K562 (cell line): ENCODE measurements around the gene NR1H2. TPM values are rescaled to one million over a fixed set of nuclear protein-coding genes. Genes with fewer than 3 reads are reported as not detected.
A peak's percentile ranks its signal among the peaks of the same experiment; 100 is the strongest.

Experiments
- ARID1B ChIP-seq: fragments of 450-650 bp; IDR thresholded peaks from 2 replicates; pipeline ENCODE4 v1.6.1; 2016; ENCODE audit warnings: antibody characterized with exemption, mild to moderate bottlenecking, inconsistent platforms
- BCL6 ChIP-seq: fragments of 250-450 bp; sonication (Bioruptor Pico); IDR thresholded peaks from 2 replicates; pipeline ENCODE4 v1.4.0; 2020
- DACH1 ChIP-seq: fragments of 450-650 bp; IDR thresholded peaks from 2 replicates; pipeline ENCODE4 v1.6.1; 2018; ENCODE audit not compliant: partially characterized antibody
- E2F6 ChIP-seq, 2 experiments: IDR thresholded peaks; 2 replicates each; pipeline ENCODE4 v1.6.1; 2011; ENCODE audit warnings: borderline replicate concordance in 1 of 2, control low read depth in 1 of 2, low read depth in 1 of 2, low read length in 1 of 2, mild to moderate bottlenecking in 1 of 2, mixed read lengths in 1 of 2, moderate library complexity in 1 of 2; ENCODE audit not compliant: insufficient read depth in 1 of 2, insufficient read length in 1 of 2, poor library complexity in 1 of 2, severe bottlenecking in 1 of 2; ENCODE audit errors: extremely low read depth in 1 of 2
- GTF2F1 ChIP-seq: IDR thresholded peaks from 2 replicates; pipeline ENCODE4 v1.6.1; 2011; ENCODE audit warnings: low read depth, low read length, improper control_type of control experiment
- HDGF ChIP-seq: fragments of 450-650 bp; IDR thresholded peaks from 2 replicates; pipeline ENCODE4 v1.6.1; 2016
- KDM2B ChIP-seq: fragments of 250-450 bp; sonication (Bioruptor Pico); IDR thresholded peaks from 2 replicates; pipeline ENCODE4 v1.8.0; 2021; ENCODE audit warnings: mild to moderate bottlenecking, moderate library complexity
- KLF10 ChIP-seq: fragments of 250-450 bp; sonication (Bioruptor Pico); IDR thresholded peaks from 2 replicates; pipeline ENCODE4 v1.6.1; 2021; ENCODE audit warnings: matching md5 sums
- KLF13 ChIP-seq: fragments of 450-650 bp; IDR thresholded peaks from 2 replicates; pipeline ENCODE4 v1.6.1; 2016; ENCODE audit warnings: missing genetic modification characterization, low read depth, mild to moderate bottlenecking, missing compliant biosample characterization, moderate library complexity, borderline replicate concordance
- MCM7 ChIP-seq, 2 experiments: fragments of 450-650 bp; IDR thresholded peaks; 2 replicates each; pipeline ENCODE4 v1.6.1; 2016 to 2018
- PHF8 ChIP-seq: fragments of 200-600 bp; sonication (generic); IDR thresholded peaks from 2 replicates; pipeline ENCODE4 v1.6.1; 2012; ENCODE audit warnings: mixed run types, mild to moderate bottlenecking, inconsistent platforms, low read length, moderate library complexity, borderline replicate concordance
- RBM17 ChIP-seq: fragments of 200-400 bp; formaldehyde crosslinking; IDR thresholded peaks from 2 replicates; pipeline ENCODE4 v1.6.1; 2017; ENCODE audit warnings: low read depth, mild to moderate bottlenecking, low read length, borderline replicate concordance
- RFX5 ChIP-seq: IDR thresholded peaks from 2 replicates; pipeline ENCODE4 v1.6.1; 2011; ENCODE audit warnings: low read depth, mild to moderate bottlenecking, improper control_type of control experiment, low read length
- SAFB2 ChIP-seq: fragments of 200-400 bp; formaldehyde crosslinking; IDR thresholded peaks from 2 replicates; pipeline ENCODE4 v1.6.1; 2018; ENCODE audit warnings: borderline replicate concordance, low read length, low read depth, moderate library complexity; ENCODE audit not compliant: severe bottlenecking
- SPI1 ChIP-seq: IDR thresholded peaks from 2 replicates; pipeline ENCODE4 v1.6.1; 2011; ENCODE audit warnings: low read depth, low read length, control low read depth, borderline replicate concordance
- ZNF224 ChIP-seq: sonication (generic); formaldehyde crosslinking; IDR thresholded peaks from 2 replicates; pipeline ENCODE4 v1.8.0; 2022; ENCODE audit warnings: mild to moderate bottlenecking, missing genetic modification reagents
- ZNF274 ChIP-seq: IDR thresholded peaks from 2 replicates; pipeline ENCODE4 v1.6.1; 2011; ENCODE audit warnings: low read depth, mild to moderate bottlenecking, low read length, moderate library complexity, borderline replicate concordance
- ZNF407 ChIP-seq: fragments of 450-650 bp; IDR thresholded peaks from 2 replicates; pipeline ENCODE4 v1.6.1; 2016; ENCODE audit warnings: low read depth
- ZNF561 ChIP-seq: fragments of 450-650 bp; formaldehyde crosslinking; conservative IDR thresholded peaks from 2 replicates; pipeline ENCODE4 v1.4.0; 2020; ENCODE audit warnings: mild to moderate bottlenecking, moderate library complexity
- polyA plus RNA-seq, 8 experiments: library from polyadenylated mRNA; depleted of rRNA in 4 of 8; stranded (reverse) in 5 of 8; unstranded in 3 of 8; fragments of >200 nt; fragmentation: Nextera tagmentation in 2 of 8; fragmentation: Illumina TruSeq in 1 of 8; extraction: Ambion mirVana in 2 of 8; extraction: Trizol in 1 of 8; gene quantifications; 2 replicates each; pipeline versions ENCODE4 v1.2.1 to v1.2.3, GENCODE V29; 2011 to 2014; ENCODE audit warnings: inconsistent platforms in 1 of 8, missing spikeins in 1 of 8
- total RNA-seq, 7 experiments: library from RNA; depleted of rRNA in 6 of 7; stranded (reverse); fragments of >200 nt in 6 of 7; fragmentation: Illumina TruSeq in 2 of 7; extraction: Trizol in 2 of 7; gene quantifications; 2 replicates each; pipeline versions ENCODE4 v1.2.1 to v1.2.3, GENCODE V29; 2011 to 2021; ENCODE audit warnings: low replicate concordance in 1 of 7

The NR1H2 gene
- total and polyA plus RNA-seq, 9 of the 15 experiments (the other 6 are each of a cell fraction or from before 2014, with no cell fraction given) = 0.11 to 73.8 (median 24.0) TPM

DNA sequence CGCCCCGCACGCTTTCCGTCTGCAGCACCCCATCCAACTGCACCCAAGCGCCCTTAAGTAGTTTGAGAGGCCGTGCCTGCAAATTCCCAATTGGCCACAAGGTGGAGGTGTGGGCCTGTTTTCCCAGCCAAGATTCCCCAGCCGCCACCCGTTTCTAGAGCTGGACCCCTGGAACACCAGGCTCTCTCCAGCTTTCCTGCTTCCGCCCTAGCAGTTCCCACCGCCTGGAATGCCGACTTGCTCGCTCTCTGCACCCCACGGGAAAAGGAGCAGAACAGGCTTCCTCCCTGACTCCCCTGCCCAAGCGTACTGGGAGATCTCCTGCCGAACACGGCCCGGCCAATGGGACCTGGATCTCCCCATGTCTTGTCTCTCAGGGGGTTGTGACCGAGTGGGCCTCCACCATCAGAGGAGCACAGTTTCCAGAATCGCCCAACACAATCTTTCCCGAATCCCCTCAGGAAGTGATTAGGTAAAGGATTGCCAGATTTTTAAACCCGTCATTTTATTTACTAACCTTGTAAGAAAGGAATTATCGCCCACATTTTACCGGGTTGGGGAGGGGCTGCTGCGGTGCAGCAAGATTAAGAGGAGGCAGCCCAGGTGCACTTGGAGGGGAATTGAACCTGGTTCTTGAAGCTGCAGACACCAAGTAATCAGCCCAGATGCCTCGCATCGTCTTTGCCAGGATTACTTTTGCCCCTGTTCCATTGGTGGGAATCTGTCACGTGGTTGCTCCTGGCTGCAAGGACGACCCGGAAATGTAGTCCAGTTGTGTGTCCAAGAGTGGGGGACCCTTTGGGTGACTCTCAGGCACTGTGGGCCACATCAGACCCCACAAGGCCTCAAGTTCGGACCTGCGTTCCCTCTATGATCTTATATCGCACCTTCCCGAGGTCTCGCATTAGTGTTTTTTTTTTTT lies 7.3 kb upstream of the NR1H2 start (continued):
- TF ChIP-seq ZNF407 (no peak), ZNF561 (CRISPR knock-in tag) (no peak), GTF2F1 (no peak), E2F6 (IDR thresholded peaks at IDR 0.05; ENCODE audit: borderline replicate concordance in 1 of 2, extremely low read depth in 1 of 2, insufficient read depth in 1 of 2, insufficient read length in 1 of 2, low read depth in 1 of 2, low read length in 1 of 2, poor library complexity in 1 of 2, severe bottlenecking in 1 of 2) (peak; percentile 81 to 89), RBM17 (no peak), KLF10 (CRISPR knock-in tag) (no peak), PHF8 (peak; percentile 55; the same call in 1 of the 2 replicates), MCM7 (IDR thresholded peaks at IDR 0.05) (no peak), HDGF (no peak), DACH1 (no peak), ZNF224 (CRISPR knock-in tag) (no peak), ZNF274 (no peak), RFX5 (no peak), SPI1 (no peak), ARID1B (no peak; the same call in none of the 2 replicates), SAFB2 (no peak), BCL6 (CRISPR knock-in tag) (no peak), KDM2B (CRISPR knock-in tag) (no peak), KLF13 (tag) (no peak)
